Placental pericyte (primary cell): ENCODE results near the gene NPIPB5. TPM values are rescaled to one million over a fixed set of nuclear protein-coding genes. Genes with fewer than 3 reads are reported as not detected.

Source experiments
- small RNA-seq: library from RNA; depleted of rRNA; stranded (forward); fragments of <200 nt; gene quantifications from one replicate; pipeline ENCODE3, GENCODE V24; 2012; ENCODE audit warnings: low replicate concordance
- total RNA-seq: library from RNA; depleted of rRNA; stranded (reverse); fragments of >200 nt; gene quantifications from 2 replicates; pipeline ENCODE4 v1.2.3, GENCODE V29; 2012

Gene NPIPB5
- total RNA-seq: 87.9 and 94.3 TPM in 2 replicates

GRCh38 chr16:22510591-22510990 is at the start of gene NPIPB5:
Gene NPIPB5 (plus strand): TSS chr16:22510891. CDS start chr16:22513802, 2,911 bp downstream.

Small RNA genes within 50 kb of the gene (small RNA-seq; reads per million reads assigned to genes)
- gene AC106788.1: not detected

Other genes starting within 250 kb of the NPIPB5 start
- 45.2 and 78.6 TPM in 2 replicates for gene POLR3E, start 213.5 kb upstream of the NPIPB5 start, total RNA-seq
- 36.1 and 61.9 TPM in 2 replicates for gene CDR2, start 136.3 kb upstream of the NPIPB5 start, total RNA-seq